HFF-Myc (cell line): ENCODE results near the gene CCL25.

Experiments
- DNase-seq: peaks from one replicate; pipeline ENCODE4 v3.0.0-alpha.2; 2011; ENCODE audit warnings: low read depth; ENCODE audit errors: extremely low read depth
- H3K4me3 ChIP-seq: replicated peaks from 2 replicates; pipeline ENCODE4 v1.5.1; 2011; ENCODE audit warnings: low read depth, mild to moderate bottlenecking, control low read depth, low read length
- CTCF ChIP-seq: IDR thresholded peaks from 2 replicates; pipeline ENCODE4 v1.5.1; 2012; ENCODE audit warnings: mild to moderate bottlenecking, low read depth, low read length, control low read depth; ENCODE audit errors: missing control alignments

CCL25 gene

DNA sequence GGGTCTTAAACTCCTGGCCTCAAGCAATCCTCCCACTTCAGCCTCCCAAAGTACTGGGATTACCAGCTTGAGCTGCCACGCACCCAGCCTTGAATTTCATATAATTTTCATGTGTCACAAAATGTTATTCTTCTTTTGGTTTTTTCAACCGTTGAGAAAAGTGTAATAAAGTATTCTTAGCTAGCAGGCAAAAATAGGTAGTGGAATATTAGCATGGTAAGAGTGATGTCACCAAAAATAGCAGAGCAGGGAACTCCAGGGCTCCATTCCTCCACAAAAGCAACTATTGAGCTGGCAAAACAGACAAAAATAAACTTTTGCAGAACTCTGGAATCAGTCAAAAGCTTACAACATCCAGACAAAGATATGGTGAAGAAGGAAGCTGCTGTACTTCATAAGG, 52.9 kb downstream of the CCL25 start:
- no peak overlapping the region for H3K4me3 ChIP-seq
- no peak for TF ChIP-seq CTCF
- DNase-seq, result no peak

GRCh38 chr19:8107301-8107903, 54.8 kb downstream of the CCL25 start:
- no peak overlapping the region for H3K4me3 ChIP-seq
- TF ChIP-seq CTCF, result no peak
- no peak for DNase-seq

DNA sequence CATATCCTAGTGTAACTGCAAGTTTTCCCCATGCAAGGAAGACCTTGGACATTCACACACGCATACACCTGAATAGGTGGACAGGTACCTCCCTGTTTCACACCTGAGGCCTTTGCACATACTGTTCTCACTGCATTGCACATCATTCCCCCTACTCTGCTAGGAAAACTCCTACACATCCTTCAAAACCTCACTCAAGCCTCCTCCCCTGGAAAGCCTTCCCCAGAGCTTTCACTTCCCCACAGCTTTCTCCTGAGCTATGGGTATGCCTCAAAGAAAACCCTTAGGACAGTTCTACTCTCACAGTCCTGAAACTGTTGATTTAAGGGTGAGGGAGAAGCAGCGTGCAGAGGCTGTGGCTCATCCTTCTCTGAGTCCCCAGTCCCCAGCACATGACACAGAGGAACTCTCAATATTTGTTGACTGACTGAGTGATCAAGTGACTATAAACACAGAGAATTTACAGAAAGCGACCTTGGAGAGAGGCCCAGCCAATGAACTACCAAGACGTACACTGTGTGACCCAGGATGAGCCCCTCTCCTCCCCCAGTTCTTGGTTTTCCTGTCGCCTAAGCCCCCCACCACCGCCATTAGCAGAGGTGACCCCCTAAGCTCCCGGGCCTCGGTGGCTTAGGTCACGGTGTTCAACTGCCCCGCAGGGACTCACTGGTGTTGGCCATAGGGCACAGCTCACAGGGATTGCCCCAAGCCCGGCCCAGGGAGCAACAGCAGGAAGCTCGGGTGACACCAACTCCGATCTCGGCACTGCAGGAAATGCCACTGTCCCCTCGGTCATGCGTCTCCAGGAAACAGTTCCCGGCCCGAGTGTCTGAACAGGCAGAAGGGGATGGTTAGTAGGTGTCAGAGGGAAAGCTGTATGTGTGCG, 56.2 kb downstream of the CCL25 start:
- no peak for TF ChIP-seq CTCF
- no peak overlapping the region for H3K4me3 ChIP-seq
- DNase-seq, result no peak

DNA sequence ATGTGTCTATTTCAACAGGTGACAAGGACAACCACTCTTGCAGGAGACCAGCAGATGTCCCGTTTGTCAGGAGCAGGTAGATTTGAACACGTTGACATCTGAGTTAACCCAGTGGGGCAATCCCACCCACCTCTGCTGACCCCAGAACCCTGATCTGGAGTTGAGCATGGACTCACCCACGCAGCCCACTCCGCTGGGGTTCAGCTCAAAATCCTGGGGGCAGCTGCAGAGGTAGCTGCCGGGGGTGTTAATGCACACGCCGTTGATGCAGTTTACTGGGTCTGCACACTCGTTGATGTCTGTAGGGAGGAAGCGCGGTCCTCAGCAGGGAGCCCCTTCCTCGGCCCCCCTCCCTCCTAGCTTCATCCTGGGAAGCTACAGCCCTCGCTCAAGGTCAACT, 56.9 kb downstream of the CCL25 start:
- TF ChIP-seq CTCF, result no peak
- no peak overlapping the region for H3K4me3 ChIP-seq
- DNase-seq, result no peak

GRCh38 chr19:8109890-8110662, 57.5 kb downstream of the CCL25 start:
- no peak overlapping the region for H3K4me3 ChIP-seq
- no peak for DNase-seq
- no peak for TF ChIP-seq CTCF

DNA sequence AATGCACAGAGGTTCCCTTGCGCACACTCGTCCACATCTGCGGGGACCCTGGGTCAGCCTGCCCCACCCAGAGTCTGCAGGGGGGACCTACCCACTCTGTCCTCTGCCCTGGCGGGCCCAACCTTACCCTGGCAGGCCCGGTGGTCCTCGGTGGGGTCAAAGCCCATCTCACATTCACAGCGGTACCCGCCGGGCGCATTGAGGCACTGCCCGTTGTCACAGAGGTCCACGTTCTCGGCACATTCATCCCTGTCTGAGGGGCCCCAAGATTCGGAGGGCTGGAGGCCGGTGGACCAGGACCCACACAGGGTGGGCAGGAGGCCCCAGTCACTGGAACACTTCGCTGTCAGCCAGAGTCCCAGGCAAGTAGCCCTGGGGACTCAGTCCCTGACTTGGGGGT, 58.4 kb downstream of the CCL25 start:
- no peak for DNase-seq
- H3K4me3 ChIP-seq, result no peak overlapping the region
- TF ChIP-seq CTCF, result no peak
